ENCODE results near the gene HDAC4. TPM values are rescaled to one million over a fixed set of nuclear protein-coding genes. Genes with fewer than 3 reads are reported as not detected.

HDAC4 gene
- total RNA-seq, 1 experiment from 2014 or later = 21.8 TPM

- ChIA-PET CTCF (interaction anchor here (0.7 kb wide), 1 partner anchor 1017 kb away, joined by 3 read pairs; no protein-coding TSS in a partner anchor), POLR2A (interaction anchor here (0.6 kb wide), 1 partner anchor 1716 kb away, joined by 3 read pairs; no protein-coding TSS in a partner anchor)
- Mint-ChIP-seq H3K36me3 (ENCODE audit: insufficient read depth, unreplicated experiment) (peaks cover 7% of the 10 kb centered on the region), H3K27ac (ENCODE audit: low read depth, unreplicated experiment) (no peak overlapping the region), H3K4me1 (ENCODE audit: insufficient read depth, unreplicated experiment) (no peaks in the 10 kb centered on the region), H3K27me3 (ENCODE audit: insufficient read depth, unreplicated experiment) (no peaks in the 10 kb centered on the region), H3K4me3 (ENCODE audit: unreplicated experiment) (no peak overlapping the region), H3K9me3 (ENCODE audit: unreplicated experiment) (no peaks in the 10 kb centered on the region)
- TF ChIP-seq CTCF (IDR thresholded peaks at IDR 0.05; ENCODE audit: unreplicated experiment) = no peak
- no TSS peak for BruUV-seq (replicated peaks)
- DNase-seq (ENCODE audit: unreplicated experiment) = no peak
- intact Hi-C loops (cut with micrococcal nuclease) = no loop called here
Observed at GRCh38 chr2:239049421-239050251, 351.2 kb downstream of the HDAC4 start.

- Mint-ChIP-seq H3K27me3 (ENCODE audit: insufficient read depth, unreplicated experiment) (no peaks in the 10 kb centered on the region), H3K27ac (ENCODE audit: low read depth, unreplicated experiment) (no peak overlapping the region), H3K36me3 (ENCODE audit: insufficient read depth, unreplicated experiment) (peaks cover 7% of the 10 kb centered on the region), H3K4me1 (ENCODE audit: insufficient read depth, unreplicated experiment) (no peaks in the 10 kb centered on the region), H3K4me3 (ENCODE audit: unreplicated experiment) (no peak overlapping the region), H3K9me3 (ENCODE audit: unreplicated experiment) (no peaks in the 10 kb centered on the region)
- ChIA-PET CTCF (interaction anchor here (1.1 kb wide), 1 partner anchor 13 kb away, joined by 4 read pairs; no protein-coding TSS in a partner anchor), POLR2A (no interaction called here)
- DNase-seq (ENCODE audit: unreplicated experiment) = no peak
- intact Hi-C loops (cut with micrococcal nuclease) = no loop called here
- no TSS peak for BruUV-seq (replicated peaks)
- no peak for TF ChIP-seq CTCF (IDR thresholded peaks at IDR 0.05; ENCODE audit: unreplicated experiment)
Observed at GRCh38 chr2:239048736-239049135, 352.1 kb downstream of the HDAC4 start.

GRCh38 chr2:239047861-239048260, 353.0 kb downstream of the HDAC4 start:
- intact Hi-C loops (cut with micrococcal nuclease) = no loop called here
- BruUV-seq (replicated peaks) = no TSS peak
- Mint-ChIP-seq H3K9me3 (ENCODE audit: unreplicated experiment) (no peaks in the 10 kb centered on the region), H3K36me3 (ENCODE audit: insufficient read depth, unreplicated experiment) (peaks cover 2% of the 10 kb centered on the region), H3K4me3 (ENCODE audit: unreplicated experiment) (no peak overlapping the region), H3K4me1 (ENCODE audit: insufficient read depth, unreplicated experiment) (no peaks in the 10 kb centered on the region), H3K27me3 (ENCODE audit: insufficient read depth, unreplicated experiment) (no peaks in the 10 kb centered on the region), H3K27ac (ENCODE audit: low read depth, unreplicated experiment) (no peak overlapping the region)
- TF ChIP-seq CTCF (IDR thresholded peaks at IDR 0.05; ENCODE audit: unreplicated experiment) = no peak
- no peak for DNase-seq (ENCODE audit: unreplicated experiment)
- ChIA-PET CTCF (interaction anchor here (1.1 kb wide), 1 partner anchor 12 kb away, joined by 4 read pairs; no protein-coding TSS in a partner anchor), POLR2A (no interaction called here)

- DNase-seq (ENCODE audit: unreplicated experiment) = no peak
- intact Hi-C loops (cut with micrococcal nuclease) = no loop called here
- ChIA-PET CTCF (no interaction called here), POLR2A (no interaction called here)
- Mint-ChIP-seq H3K36me3 (ENCODE audit: insufficient read depth, unreplicated experiment) (no peaks in the 10 kb centered on the region), H3K27ac (ENCODE audit: low read depth, unreplicated experiment) (no peak overlapping the region), H3K4me3 (ENCODE audit: unreplicated experiment) (no peak overlapping the region), H3K4me1 (ENCODE audit: insufficient read depth, unreplicated experiment) (no peaks in the 10 kb centered on the region), H3K9me3 (ENCODE audit: unreplicated experiment) (no peaks in the 10 kb centered on the region), H3K27me3 (ENCODE audit: insufficient read depth, unreplicated experiment) (no peaks in the 10 kb centered on the region)
- no peak for TF ChIP-seq CTCF (IDR thresholded peaks at IDR 0.05; ENCODE audit: unreplicated experiment)
- BruUV-seq (replicated peaks) = no TSS peak
Observed at GRCh38 chr2:239047420-239047819, 353.4 kb downstream of the HDAC4 start.
